ENCODE measurements around the gene AGAP2.

DNA sequence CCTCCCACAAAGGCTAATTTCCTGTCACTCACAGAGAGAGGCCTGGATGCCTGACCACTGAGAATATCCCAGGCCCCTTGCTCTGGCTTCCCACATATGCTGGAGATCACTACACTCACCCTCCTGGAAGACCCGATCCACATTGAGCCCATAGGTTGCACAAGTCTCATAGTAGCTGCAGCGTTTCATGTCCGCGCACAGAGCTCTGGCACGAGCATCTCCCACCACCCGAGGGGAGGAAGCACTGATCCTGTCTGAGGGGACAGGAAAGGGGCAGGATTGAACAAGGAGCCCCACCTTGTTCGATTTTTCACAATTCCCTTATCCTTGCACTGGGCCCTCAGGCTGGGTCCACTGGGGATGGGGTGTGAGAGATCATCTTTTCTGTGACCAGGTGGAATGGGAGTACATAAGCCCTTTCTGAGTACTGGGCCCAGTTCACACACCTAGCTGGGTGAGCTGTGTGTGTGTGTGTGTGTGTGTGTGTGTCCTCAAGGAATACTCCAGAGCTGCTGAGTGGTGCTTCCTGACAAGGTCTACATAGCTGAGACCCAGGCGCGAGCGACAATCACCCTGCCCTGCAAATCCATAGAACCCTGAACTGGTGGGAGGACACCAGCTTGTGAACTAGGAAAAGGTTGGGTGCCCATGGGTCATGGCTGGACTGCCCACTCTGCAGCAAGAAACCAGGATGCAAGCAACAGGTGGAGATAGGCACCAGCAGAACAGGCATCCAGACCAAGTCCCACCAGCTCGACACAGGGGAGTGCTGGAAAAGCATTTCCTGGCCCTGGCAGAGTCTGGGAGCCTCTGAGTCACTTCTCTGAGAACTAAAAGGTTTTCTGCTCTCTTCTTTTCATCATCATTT is 5.6 kb downstream of the AGAP2 start:
- no peak for TF ChIP-seq CTCF (IDR thresholded peaks at IDR 0.05)
- TF ChIP-seq POLR2A (IDR thresholded peaks at IDR 0.05; ENCODE audit: low read length) = no peak
- TF ChIP-seq EP300 (IDR thresholded peaks at IDR 0.05) = no peak
- no peak for TF ChIP-seq JUN (IDR thresholded peaks at IDR 0.05)
- no peak for TF ChIP-seq KDM1A (IDR thresholded peaks at IDR 0.05; ENCODE audit: low read depth)
- no peak for TF ChIP-seq ZFP36 (IDR thresholded peaks at IDR 0.05; ENCODE audit: borderline replicate concordance, partially characterized antibody)
- TF ChIP-seq RAD21 (conservative IDR thresholded peaks at IDR 0.05 in 1 of 2, IDR thresholded peaks at IDR 0.05 in 1 of 2) = no peak
- TF ChIP-seq ATOH8 (CRISPR knock-in tag; IDR thresholded peaks at IDR 0.05; ENCODE audit: low read depth) = no peak
- no peak for TF ChIP-seq RCOR1 (IDR thresholded peaks at IDR 0.05; ENCODE audit: low read depth, low read length)
- TF ChIP-seq, protein P1, sequence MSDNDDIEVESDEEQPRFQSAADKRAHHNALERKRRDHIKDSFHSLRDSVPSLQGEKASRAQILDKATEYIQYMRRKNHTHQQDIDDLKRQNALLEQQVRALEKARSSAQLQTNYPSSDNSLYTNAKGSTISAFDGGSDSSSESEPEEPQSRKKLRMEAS (IDR thresholded peaks at IDR 0.05) = no peak
